Measurements from ENCODE around the gene EAPP. TPM values are rescaled to one million over a fixed set of nuclear protein-coding genes. Genes with fewer than 3 reads are reported as not detected.

Gene EAPP
- total and polyA plus RNA-seq, 10 of the 15 experiments (the other 5 are each of a cell fraction or from before 2014, with no cell fraction given), result 23.5 to 94.6 (median 44.7) TPM

DNA sequence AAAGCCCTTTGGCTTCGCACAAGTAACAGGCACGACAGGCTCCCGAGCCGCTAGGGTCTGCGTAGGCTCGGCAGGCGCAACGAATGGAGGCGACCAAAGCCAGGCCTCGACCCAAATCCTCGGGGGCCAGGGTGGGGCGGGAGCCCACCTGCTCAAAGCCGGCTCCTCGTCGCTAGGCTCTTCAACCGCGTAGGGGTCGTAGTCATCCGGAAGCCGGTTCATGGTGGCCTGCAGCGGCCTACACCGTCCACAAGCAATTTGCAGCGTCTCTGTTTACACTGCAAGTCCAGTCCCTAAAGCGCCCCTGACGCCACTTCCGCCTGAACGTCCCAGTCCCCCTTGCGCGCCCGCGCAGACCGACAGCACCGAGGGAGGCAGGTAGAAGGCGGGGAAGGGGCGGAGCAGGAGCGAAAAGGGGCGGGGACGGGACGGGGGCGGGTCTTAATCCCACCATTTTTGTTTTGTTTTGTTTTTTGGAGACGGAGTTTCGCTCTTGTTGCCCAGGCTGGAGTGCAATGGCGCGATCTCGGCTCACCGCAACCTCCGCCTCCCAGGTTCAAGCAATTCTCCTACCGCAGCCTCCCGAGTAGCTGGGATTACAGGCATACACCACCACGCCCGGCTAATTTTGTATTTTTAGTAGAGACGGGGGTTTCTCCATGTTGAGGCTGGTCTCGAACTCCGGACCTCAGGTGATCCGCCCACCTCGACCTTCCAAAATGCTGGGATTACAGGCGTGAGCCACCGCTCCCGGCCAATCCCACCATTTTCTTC lies at the start of gene EAPP (continued):
- TF ChIP-seq MEF2B (IDR thresholded peaks at IDR 0.05; ENCODE audit: partially characterized antibody, poor library complexity, severe bottlenecking), result peak; percentile 43
- TF ChIP-seq TBL1XR1 (IDR thresholded peaks at IDR 0.05; ENCODE audit: low read depth, low read length), result 0 out of 2 replicates have a peak, but pooled peaks have one; percentile 10
- no peak for TF ChIP-seq CHD4 (IDR thresholded peaks at IDR 0.05)
- TF ChIP-seq SMARCA5 (IDR thresholded peaks at IDR 0.05), result peak; percentile 67
- TF ChIP-seq HDGF (IDR thresholded peaks at IDR 0.05), result peak; percentile 77; the same call in 1 of the 2 replicates
- TF ChIP-seq, protein P1, sequence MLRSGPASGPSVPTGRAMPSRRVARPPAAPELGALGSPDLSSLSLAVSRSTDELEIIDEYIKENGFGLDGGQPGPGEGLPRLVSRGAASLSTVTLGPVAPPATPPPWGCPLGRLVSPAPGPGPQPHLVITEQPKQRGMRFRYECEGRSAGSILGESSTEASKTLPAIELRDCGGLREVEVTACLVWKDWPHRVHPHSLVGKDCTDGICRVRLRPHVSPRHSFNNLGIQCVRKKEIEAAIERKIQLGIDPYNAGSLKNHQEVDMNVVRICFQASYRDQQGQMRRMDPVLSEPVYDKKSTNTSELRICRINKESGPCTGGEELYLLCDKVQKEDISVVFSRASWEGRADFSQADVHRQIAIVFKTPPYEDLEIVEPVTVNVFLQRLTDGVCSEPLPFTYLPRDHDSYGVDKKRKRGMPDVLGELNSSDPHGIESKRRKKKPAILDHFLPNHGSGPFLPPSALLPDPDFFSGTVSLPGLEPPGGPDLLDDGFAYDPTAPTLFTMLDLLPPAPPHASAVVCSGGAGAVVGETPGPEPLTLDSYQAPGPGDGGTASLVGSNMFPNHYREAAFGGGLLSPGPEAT (IDR thresholded peaks at IDR 0.05; ENCODE audit: low read depth), result 0 out of 2 replicates have a peak, but pooled peaks have one; percentile 25
- TF ChIP-seq CREB1 (IDR thresholded peaks at IDR 0.05; ENCODE audit: low read depth), result peak; percentile 89
- TF ChIP-seq PML (IDR thresholded peaks at IDR 0.05; ENCODE audit: low read length), result peak; percentile 50; the same call in 1 of the 2 replicates
- TF ChIP-seq RCOR1 (conservative IDR thresholded peaks at IDR 0.05; ENCODE audit: low read depth, low read length), result no peak
- TF ChIP-seq POU2F2 (IDR thresholded peaks at IDR 0.05; ENCODE audit: borderline replicate concordance, low read depth, low read length), result 0 out of 3 replicates have a peak, but pooled peaks have one; percentile 52
- TF ChIP-seq POLR2A (IDR thresholded peaks at IDR 0.05; ENCODE audit: low read depth, low read length), result peak; percentile 95
- TF ChIP-seq, protein P2, sequence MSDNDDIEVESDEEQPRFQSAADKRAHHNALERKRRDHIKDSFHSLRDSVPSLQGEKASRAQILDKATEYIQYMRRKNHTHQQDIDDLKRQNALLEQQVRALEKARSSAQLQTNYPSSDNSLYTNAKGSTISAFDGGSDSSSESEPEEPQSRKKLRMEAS (IDR thresholded peaks at IDR 0.05; ENCODE audit: low read depth, low read length), result no peak
- TF ChIP-seq, protein P3, sequence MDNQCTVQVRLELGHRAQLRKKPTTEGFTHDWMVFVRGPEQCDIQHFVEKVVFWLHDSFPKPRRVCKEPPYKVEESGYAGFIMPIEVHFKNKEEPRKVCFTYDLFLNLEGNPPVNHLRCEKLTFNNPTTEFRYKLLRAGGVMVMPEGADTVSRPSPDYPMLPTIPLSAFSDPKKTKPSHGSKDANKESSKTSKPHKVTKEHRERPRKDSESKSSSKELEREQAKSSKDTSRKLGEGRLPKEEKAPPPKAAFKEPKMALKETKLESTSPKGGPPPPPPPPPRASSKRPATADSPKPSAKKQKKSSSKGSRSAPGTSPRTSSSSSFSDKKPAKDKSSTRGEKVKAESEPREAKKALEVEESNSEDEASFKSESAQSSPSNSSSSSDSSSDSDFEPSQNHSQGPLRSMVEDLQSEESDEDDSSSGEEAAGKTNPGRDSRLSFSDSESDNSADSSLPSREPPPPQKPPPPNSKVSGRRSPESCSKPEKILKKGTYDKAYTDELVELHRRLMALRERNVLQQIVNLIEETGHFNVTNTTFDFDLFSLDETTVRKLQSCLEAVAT (IDR thresholded peaks at IDR 0.05), result peak; percentile 52; the same call in 1 of the 2 replicates
- 0 out of 2 replicates have a peak, but pooled peaks have one; percentile 42 for TF ChIP-seq NRF1 (conservative IDR thresholded peaks at IDR 0.05; ENCODE audit: low read depth, low read length)
- no peak for TF ChIP-seq ZNF207 (IDR thresholded peaks at IDR 0.05; ENCODE audit: borderline replicate concordance)
- TF ChIP-seq RB1 (IDR thresholded peaks at IDR 0.05; ENCODE audit: borderline replicate concordance), result 0 out of 2 replicates have a peak, but pooled peaks have one; percentile 60
- TF ChIP-seq RFX5 (IDR thresholded peaks at IDR 0.05; ENCODE audit: low read depth, low read length), result no peak
- TF ChIP-seq, protein P4, sequence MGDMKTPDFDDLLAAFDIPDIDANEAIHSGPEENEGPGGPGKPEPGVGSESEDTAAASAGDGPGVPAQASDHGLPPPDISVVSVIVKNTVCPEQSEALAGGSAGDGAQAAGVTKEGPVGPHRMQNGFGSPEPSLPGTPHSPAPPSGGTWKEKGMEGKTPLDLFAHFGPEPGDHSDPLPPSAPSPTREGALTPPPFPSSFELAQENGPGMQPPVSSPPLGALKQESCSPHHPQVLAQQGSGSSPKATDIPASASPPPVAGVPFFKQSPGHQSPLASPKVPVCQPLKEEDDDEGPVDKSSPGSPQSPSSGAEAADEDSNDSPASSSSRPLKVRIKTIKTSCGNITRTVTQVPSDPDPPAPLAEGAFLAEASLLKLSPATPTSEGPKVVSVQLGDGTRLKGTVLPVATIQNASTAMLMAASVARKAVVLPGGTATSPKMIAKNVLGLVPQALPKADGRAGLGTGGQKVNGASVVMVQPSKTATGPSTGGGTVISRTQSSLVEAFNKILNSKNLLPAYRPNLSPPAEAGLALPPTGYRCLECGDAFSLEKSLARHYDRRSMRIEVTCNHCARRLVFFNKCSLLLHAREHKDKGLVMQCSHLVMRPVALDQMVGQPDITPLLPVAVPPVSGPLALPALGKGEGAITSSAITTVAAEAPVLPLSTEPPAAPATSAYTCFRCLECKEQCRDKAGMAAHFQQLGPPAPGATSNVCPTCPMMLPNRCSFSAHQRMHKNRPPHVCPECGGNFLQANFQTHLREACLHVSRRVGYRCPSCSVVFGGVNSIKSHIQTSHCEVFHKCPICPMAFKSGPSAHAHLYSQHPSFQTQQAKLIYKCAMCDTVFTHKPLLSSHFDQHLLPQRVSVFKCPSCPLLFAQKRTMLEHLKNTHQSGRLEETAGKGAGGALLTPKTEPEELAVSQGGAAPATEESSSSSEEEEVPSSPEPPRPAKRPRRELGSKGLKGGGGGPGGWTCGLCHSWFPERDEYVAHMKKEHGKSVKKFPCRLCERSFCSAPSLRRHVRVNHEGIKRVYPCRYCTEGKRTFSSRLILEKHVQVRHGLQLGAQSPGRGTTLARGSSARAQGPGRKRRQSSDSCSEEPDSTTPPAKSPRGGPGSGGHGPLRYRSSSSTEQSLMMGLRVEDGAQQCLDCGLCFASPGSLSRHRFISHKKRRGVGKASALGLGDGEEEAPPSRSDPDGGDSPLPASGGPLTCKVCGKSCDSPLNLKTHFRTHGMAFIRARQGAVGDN (IDR thresholded peaks at IDR 0.05), result peak; percentile 86
- TF ChIP-seq BHLHE40 (IDR thresholded peaks at IDR 0.05; ENCODE audit: borderline replicate concordance in 1 of 2, low read depth in 2 of 2, low read length in 1 of 2), result peak in 1 of 2 experiments; percentile 33; a peak in 1 of 4 replicates
- TF ChIP-seq CHD2 (IDR thresholded peaks at IDR 0.05; ENCODE audit: borderline replicate concordance, low read depth, low read length), result 0 out of 2 replicates have a peak, but pooled peaks have one; percentile 30
- TF ChIP-seq, protein P5, sequence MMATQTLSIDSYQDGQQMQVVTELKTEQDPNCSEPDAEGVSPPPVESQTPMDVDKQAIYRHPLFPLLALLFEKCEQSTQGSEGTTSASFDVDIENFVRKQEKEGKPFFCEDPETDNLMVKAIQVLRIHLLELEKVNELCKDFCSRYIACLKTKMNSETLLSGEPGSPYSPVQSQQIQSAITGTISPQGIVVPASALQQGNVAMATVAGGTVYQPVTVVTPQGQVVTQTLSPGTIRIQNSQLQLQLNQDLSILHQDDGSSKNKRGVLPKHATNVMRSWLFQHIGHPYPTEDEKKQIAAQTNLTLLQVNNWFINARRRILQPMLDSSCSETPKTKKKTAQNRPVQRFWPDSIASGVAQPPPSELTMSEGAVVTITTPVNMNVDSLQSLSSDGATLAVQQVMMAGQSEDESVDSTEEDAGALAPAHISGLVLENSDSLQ (IDR thresholded peaks at IDR 0.05), result peak; percentile 47; the same call in 1 of the 2 replicates
- TF ChIP-seq TARDBP (IDR thresholded peaks at IDR 0.05; ENCODE audit: borderline replicate concordance), result no peak
